GM13977 (cell line): ENCODE data around the gene PHPT1.
"Not testable (repeated sequence)": the region's sequence is repeated elsewhere in the genome, so short reads cannot be mapped to it uniquely, and the experiment has no call there.

Experiments
- DNase-seq: peaks from one replicate; pipeline ENCODE4 v3.0.0; 2012; ENCODE audit warnings: low spot score
- in situ Hi-C: fragments of 300-500 bp; cut with MboI; formaldehyde crosslinking; loops from one replicate; pipeline ENCODE4 v1.12.0; 2022; ENCODE audit warnings: low sequenced_read_pairs, low pct_unique_long_range_greater_than_20kb, mixed read lengths, inconsistent platforms; ENCODE audit not compliant: unreplicated experiment
- TF ChIP-seq, protein P1 (sequence below): IDR thresholded peaks from 2 replicates; pipeline ENCODE4 v1.5.1; 2012; ENCODE audit warnings: mild to moderate bottlenecking, control low read depth; ENCODE audit not compliant: insufficient read depth; ENCODE audit errors: extremely low read depth, missing control alignments

Gene PHPT1

DNA sequence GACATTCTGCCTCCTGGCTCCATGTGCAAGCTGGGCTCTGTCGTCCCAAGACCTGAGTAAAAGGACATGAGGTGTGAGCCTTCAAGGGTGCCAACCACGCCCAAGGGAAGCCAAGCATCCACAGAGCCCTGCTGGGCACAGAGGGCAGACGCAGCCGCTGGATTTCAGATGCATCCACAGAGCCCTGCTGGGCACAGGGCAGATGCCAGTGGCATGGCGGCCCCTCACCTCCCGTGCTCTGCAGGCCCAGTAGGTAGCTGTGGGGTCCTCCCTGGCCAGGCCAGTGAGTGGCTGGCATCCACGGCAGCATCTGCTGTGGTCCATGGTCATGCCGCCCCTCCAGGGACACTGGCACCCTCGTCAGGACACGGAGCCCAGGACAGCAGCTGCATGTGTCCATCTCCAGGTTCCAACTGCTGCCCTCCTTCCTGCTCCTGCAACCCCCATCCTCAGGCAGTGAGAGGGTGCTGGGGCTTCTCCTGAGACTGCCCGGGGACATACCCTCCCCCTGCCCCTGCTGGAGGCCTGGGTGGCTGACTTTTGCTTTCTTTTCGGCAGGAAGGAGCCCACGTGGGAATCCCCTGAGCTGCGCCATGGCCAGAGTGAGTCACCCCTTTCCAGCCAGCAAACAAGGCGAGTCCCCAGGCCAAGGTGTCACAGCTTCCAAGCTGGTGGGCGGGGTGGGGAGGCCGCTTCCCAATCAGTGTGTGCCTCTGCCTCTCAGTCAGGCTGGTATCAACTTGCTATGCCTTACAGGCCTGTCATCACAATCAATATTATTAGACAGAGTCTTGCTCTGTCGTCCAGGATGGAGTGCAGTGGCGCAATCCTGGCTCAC is 33.1 kb downstream of the PHPT1 start:
- TF ChIP-seq, protein P1, sequence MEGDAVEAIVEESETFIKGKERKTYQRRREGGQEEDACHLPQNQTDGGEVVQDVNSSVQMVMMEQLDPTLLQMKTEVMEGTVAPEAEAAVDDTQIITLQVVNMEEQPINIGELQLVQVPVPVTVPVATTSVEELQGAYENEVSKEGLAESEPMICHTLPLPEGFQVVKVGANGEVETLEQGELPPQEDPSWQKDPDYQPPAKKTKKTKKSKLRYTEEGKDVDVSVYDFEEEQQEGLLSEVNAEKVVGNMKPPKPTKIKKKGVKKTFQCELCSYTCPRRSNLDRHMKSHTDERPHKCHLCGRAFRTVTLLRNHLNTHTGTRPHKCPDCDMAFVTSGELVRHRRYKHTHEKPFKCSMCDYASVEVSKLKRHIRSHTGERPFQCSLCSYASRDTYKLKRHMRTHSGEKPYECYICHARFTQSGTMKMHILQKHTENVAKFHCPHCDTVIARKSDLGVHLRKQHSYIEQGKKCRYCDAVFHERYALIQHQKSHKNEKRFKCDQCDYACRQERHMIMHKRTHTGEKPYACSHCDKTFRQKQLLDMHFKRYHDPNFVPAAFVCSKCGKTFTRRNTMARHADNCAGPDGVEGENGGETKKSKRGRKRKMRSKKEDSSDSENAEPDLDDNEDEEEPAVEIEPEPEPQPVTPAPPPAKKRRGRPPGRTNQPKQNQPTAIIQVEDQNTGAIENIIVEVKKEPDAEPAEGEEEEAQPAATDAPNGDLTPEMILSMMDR, result no peak
- in situ Hi-C loops, result no loop called here
- DNase-seq, result peak; percentile 88

DNA sequence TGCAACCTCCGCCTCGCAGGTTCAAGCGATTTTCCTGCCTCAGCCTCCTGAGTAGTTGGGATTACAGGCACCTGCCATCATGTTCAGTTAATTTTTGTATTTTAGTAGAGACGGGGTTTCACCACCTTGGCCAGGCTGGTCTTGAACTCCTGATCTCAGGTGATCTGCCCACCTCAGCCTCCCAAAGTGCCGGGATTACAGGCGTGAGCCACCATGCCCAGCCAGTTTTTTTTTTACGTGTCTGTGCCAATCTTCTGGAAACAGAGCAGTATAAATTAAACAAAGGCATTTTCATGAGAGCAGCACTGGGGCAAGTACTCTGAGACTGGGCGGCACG is 33.7 kb downstream of the PHPT1 start:
- in situ Hi-C loops, DNase-seq: not testable (repeated sequence)

DNA sequence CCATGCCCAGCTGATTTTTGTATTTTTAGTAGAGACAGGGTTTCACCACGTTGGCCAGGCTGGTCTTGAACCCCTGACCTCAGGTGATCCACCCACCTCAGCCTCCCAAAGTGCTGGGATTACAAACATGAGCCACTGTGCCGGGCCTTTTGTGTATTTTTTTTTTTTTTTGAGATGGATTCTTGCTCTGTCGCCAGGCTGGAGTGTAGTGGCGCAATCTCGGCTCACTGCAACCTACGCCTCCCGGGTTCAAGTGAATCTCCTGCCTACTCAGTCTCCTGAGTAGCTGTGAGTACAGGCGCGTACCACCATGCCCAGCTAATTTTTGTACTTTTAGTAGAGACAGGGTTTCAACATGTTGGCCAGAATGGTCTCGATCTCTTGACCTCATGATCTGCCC is 34.5 kb downstream of the PHPT1 start:
- in situ Hi-C loops, DNase-seq: not testable (repeated sequence)

DNA sequence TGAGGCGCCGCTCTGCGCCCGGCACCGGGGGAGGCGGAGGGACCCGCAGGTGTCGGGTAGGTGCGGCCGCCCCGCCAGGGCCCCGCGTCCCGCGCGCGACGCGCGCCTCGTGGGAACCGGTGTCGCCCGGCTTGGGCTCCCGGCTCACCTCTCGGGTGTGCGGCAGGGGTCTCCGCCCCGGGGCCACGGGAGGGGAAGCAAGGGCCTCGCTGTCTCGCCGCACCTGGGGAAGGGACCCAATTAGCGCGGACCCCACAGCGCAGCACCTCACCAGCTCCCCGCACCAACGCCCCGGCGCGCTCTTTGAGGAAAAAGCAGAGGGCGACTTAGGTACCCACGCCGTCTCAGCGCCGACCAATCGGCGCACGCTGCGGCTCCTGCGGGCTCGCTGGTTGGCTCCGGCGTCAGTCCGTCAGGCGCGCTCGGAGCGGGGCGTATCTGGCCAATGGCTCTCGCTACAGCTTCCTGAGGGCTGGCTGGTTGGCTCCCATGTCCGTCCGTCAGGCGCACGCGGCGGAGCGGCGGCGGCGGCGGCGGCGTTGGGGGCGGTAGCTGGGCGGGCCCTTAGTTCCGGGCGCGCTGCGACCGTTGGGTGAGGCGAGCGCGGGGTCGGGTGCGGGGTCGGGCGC is 36.9 kb downstream of the PHPT1 start, which contains the start of gene TRAF2:
TSS of gene TRAF2 (plus strand) at position 567 of the 629 bp plus-strand sequence. CDS start 12,225 bp downstream, outside the sequence.
- in situ Hi-C loops, result no loop called here
- TF ChIP-seq, protein P1, result no peak
- DNase-seq, result peak; percentile 100

DNA sequence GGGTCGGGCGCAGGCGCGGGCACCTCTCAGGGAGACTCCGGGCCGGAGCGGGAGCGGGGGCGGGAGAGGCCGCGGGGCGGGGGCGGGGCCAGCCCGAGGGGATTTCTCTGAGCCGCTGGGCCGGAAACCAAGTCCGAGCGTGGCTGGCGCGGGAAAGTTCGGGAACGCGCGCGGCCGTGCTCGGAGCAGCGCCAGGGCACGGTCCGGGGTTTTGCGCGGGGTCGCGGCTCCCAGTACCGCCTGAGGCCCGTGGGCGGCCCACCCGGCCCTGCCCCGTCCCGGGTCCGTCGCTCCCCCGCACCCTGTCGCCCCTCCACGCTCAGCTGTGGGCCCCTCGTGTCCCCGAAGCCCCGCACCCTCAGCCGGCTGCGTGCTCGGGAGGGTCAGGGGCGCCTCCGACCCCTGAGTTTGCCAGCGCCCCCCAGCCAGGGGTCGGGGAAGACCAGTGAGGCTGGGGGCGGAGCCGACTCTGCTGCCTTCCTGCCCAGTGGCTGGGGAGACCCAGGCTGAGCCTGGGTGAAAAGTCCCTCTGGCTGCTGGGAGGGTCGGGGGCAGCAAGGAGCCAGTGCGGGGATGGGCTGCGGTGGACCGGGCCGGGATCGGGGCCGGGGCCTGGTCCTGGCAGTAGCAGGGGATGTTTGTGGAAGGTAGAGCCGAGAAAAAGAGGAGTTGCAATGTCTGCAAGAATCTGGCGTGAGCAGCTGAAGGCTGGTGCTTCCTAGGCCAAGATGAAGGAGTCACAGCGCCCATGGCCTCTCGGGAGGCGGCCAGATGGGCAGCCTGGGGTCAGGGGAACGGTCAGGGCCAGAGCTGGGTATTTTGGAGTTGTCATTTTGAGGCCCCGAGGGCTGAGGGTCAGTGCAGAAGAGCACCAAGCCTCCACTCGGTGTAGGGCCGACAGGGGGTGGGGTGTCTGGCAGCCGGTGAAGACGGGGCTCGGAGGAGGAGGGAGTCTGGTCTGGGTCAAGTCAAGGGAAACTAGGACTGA is 37.7 kb downstream of the PHPT1 start:
- in situ Hi-C loops, result no loop called here
- peak; percentile 68 for DNase-seq
- TF ChIP-seq, protein P1, result no peak

DNA sequence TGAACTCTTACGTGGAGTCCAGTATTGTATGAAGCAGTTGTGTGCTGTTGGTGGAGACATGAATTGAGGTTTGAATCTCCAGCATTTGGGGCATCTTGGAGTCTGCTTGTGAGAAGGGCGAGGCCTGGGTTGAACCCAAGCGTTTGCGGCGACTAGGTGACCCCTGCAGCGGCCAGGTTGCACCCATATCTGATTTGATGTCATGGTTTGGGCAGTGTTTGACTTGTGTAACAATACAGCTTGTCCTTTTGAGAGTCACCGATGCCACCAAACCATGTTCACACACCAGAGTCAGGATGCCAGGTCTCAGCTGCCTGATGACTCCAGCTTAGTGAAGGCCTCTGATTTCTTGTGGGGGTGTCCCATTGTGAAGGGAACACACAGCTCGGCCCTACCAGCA is 39.2 kb downstream of the PHPT1 start:
- no peak for DNase-seq
- in situ Hi-C loops, result no loop called here
- TF ChIP-seq, protein P1, result no peak

DNA sequence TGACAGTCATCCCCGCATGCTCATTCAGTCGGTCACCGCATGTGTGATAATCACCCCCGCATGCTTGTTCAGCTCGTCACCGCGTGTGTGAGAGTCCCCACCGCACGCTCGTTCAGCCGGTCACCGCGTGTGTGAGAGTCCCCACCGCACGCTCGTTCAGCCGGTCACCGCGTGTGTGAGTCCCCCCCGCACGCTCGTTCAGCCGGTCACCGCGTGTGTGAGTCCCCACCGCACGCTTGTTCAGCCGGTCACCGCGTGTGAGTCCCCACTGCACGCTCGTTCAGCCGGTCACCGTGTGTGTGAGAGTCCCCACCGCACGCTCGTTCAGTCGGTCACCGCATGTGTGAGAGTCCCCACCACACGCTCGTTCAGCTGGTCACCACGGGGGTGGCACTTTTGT is 40.6 kb downstream of the PHPT1 start:
- TF ChIP-seq, protein P1, result no peak
- in situ Hi-C loops, result no loop called here
- no peak for DNase-seq
